Lower lobe of right lung (tissue), 2 donors: ENCODE results near the gene P2RY11. TPM values are rescaled to one million over a fixed set of nuclear protein-coding genes. Genes with fewer than 3 reads are reported as not detected.

Source experiments
- ATAC-seq, 2 donors: fragments of 200-7000 bp; cut with Tn5 transposase; one replicate each; pipeline ENCODE4 v1.9.1; 2020 to 2022; ENCODE audit warnings: mild to moderate bottlenecking in 2 of 2, moderate library complexity in 2 of 2
- DNase-seq: peaks from one replicate; pipeline ENCODE4 v3.0.0-alpha.2; 2020
- H3K27ac ChIP-seq: fragments of 200-600 bp; one replicate; pipeline ENCODE4 v1.8.0; 2022
- H3K27me3 ChIP-seq: fragments of 200-600 bp; one replicate; pipeline ENCODE4 v1.8.0; 2022; ENCODE audit warnings: low read depth
- H3K36me3 ChIP-seq: fragments of 200-600 bp; one replicate; pipeline ENCODE4 v1.8.0; 2022; ENCODE audit warnings: mild to moderate bottlenecking
- H3K4me1 ChIP-seq: fragments of 200-600 bp; one replicate; pipeline ENCODE4 v1.8.0; 2022
- H3K4me3 ChIP-seq: fragments of 200-600 bp; one replicate; pipeline ENCODE4 v1.8.0; 2022; ENCODE audit warnings: mild to moderate bottlenecking
- H3K9me3 ChIP-seq: fragments of 200-600 bp; one replicate; pipeline ENCODE4 v1.8.0; 2022
- intact Hi-C: fragments of 100-400 bp; cut with DNase I; formaldehyde crosslinking; loops from one replicate; pipeline ENCODE4 v1.11.0; 2022
- total RNA-seq: library from RNA; stranded (reverse); fragmentation: NEBNext Ultra II Directional; extraction: Animal tissue kit (Norgen Biotek cat#: 25700); gene quantifications from one replicate; pipeline ENCODE4 v1.2.1, GENCODE V29; 2021
- TF ChIP-seq, protein P1 (sequence below): fragments of 200-600 bp; IDR thresholded peaks from one replicate; pipeline ENCODE4 v1.8.0; 2022; ENCODE audit warnings: antibody characterized with exemption, mild to moderate bottlenecking
- donor health status: DM: no; HTN: yes; CAD: no; lungs with severe emphysema.

Gene P2RY11
- total RNA-seq, 1 donor from 2014 or later: 15.6 TPM

- ATAC-seq: peak; percentile 12 to 37
- intact Hi-C loops: no loop called here
- Histone ChIP-seq H3K27me3 (no peaks in the 10 kb centered on the region), H3K36me3 (peaks cover 27% of the 10 kb centered on the region), H3K27ac (no peak overlapping the region), H3K4me3 (no peak overlapping the region), H3K4me1 (peaks cover 25% of the 10 kb centered on the region), H3K9me3 (no peaks in the 10 kb centered on the region)
- DNase-seq: no peak
- TF ChIP-seq, protein P1, sequence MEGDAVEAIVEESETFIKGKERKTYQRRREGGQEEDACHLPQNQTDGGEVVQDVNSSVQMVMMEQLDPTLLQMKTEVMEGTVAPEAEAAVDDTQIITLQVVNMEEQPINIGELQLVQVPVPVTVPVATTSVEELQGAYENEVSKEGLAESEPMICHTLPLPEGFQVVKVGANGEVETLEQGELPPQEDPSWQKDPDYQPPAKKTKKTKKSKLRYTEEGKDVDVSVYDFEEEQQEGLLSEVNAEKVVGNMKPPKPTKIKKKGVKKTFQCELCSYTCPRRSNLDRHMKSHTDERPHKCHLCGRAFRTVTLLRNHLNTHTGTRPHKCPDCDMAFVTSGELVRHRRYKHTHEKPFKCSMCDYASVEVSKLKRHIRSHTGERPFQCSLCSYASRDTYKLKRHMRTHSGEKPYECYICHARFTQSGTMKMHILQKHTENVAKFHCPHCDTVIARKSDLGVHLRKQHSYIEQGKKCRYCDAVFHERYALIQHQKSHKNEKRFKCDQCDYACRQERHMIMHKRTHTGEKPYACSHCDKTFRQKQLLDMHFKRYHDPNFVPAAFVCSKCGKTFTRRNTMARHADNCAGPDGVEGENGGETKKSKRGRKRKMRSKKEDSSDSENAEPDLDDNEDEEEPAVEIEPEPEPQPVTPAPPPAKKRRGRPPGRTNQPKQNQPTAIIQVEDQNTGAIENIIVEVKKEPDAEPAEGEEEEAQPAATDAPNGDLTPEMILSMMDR: no peak
These were observed 6.6 kb upstream of the P2RY11 start for GRCh38 chr19:10104665-10105508.

DNA sequence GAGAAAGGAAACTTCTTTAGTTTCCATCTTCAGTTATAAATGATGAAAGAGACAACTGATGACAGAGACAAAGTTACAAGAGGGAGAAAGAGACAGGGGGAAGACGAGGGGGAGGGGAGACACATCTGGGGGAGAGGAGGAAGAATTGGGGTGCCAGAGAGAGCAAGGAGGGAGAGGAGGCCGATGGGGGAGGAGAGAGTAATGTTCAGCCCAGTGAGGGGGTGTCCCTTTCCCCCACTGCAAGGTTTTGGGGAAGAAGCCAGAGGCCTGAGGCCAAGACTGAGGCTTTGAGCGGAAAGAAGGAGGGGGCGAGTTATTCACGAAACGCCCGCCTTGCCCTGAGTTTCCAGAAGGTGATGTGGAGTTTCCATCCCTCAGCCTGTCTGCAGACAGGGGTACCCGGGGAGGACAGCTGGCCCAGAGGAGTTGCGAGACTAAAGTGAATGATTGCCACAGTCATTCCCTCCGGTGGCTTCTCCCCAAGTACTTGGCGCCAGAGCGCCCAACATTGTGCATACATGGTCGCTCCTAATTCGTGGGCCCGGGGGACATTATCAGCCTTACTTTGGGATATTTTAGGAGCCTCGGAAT lies 5.9 kb upstream of the P2RY11 start:
- TF ChIP-seq, protein P1: no peak
- Histone ChIP-seq H3K4me3 (peak overlapping the region; percentile 97), H3K27ac (peak overlapping the region; percentile 88), H3K27me3 (no peaks in the 10 kb centered on the region), H3K9me3 (no peaks in the 10 kb centered on the region), H3K4me1 (peaks cover 25% of the 10 kb centered on the region), H3K36me3 (peaks cover 34% of the 10 kb centered on the region)
- intact Hi-C loops: no loop called here
- ATAC-seq: no peak
- DNase-seq: no peak

- Histone ChIP-seq H3K9me3 (no peaks in the 10 kb centered on the region), H3K27me3 (no peaks in the 10 kb centered on the region), H3K4me3 (peak within 1 kb of the TSS; percentile 97), H3K4me1 (peaks cover 25% of the 10 kb centered on the region), H3K27ac (peak within 1 kb of the TSS; percentile 88), H3K36me3 (peaks cover 41% of the 10 kb centered on the region)
- ATAC-seq (peak; percentile 98), DNase-seq (peak; percentile 98)
- TF ChIP-seq, protein P1: no peak
- intact Hi-C loops: no loop called here
These were observed 5.2 kb upstream of the P2RY11 start, which contains the start of gene PPAN for GRCh38 chr19:10106100-10106936. Gene PPAN, plus strand, starts transcription at chr19:10106362. Its CDS starts 33 bp downstream, at chr19:10106395.

GRCh38 chr19:10107254-10107653 lies 4.2 kb upstream of the P2RY11 start:
- no peak for ATAC-seq

More at GRCh38 chr19:10107254-10107653, 4.2 kb upstream of the P2RY11 start:
- intact Hi-C loops: no loop called here
- TF ChIP-seq, protein P1: no peak
- Histone ChIP-seq H3K27me3 (no peaks in the 10 kb centered on the region), H3K27ac (no peak overlapping the region), H3K9me3 (no peaks in the 10 kb centered on the region), H3K36me3 (peaks cover 43% of the 10 kb centered on the region), H3K4me3 (peak overlapping the region; percentile 97), H3K4me1 (peaks cover 25% of the 10 kb centered on the region)
- DNase-seq: no peak
